NCI-H526 treated with DMSO at 0.1 percent for 48 hours (cell line): ENCODE data around the gene FGD2.

Source experiments
- DNase-seq: peaks from one replicate; lab custom pipeline; 2025; lab: John Stamatoyannopoulos, UW

Gene FGD2, protein sequence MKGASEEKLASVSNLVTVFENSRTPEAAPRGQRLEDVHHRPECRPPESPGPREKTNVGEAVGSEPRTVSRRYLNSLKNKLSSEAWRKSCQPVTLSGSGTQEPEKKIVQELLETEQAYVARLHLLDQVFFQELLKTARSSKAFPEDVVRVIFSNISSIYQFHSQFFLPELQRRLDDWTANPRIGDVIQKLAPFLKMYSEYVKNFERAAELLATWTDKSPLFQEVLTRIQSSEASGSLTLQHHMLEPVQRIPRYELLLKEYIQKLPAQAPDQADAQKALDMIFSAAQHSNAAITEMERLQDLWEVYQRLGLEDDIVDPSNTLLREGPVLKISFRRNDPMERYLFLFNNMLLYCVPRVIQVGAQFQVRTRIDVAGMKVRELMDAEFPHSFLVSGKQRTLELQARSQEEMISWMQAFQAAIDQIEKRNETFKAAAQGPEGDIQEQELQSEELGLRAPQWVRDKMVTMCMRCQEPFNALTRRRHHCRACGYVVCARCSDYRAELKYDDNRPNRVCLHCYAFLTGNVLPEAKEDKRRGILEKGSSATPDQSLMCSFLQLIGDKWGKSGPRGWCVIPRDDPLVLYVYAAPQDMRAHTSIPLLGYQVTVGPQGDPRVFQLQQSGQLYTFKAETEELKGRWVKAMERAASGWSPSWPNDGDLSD

DNA sequence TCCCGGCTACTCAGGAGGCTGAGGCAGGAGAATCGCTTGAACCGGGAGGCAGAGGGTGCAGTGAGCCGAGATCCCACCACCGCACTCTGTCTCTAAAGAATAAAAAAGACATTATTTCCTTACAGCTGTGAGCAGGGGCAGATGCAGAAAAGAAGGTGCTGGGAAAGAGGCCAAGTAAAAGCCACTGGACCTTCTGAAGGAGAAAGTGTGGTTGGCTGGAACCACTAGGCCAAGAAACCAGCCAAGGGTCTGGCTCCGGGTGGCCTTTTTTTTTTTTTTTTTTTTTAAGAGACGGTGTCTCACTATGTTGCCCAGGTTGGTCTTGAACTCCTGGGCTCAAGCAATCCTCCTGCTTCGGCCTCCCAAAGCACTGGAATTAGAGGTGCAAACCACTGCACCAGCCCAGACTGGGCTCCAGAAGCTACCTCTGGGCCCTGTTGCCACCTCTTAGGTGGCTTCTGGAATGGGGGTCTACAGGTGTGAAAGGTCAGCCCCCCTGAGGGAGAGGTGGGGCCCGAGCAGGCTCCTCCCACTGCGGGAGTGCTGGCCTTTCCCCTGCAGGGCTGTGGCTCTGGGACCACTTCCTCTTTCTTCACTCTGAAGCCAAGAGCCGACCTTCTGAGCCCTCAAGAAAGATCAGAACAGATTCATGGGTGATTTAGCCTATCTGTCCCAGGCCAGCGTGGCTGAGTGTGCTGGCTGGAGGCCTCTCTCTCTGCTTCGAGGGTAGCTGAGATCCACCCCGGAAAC is at the start of gene FGD2:
TSS of gene FGD2 (plus strand) at position 595 of the 750 bp plus-strand sequence. CDS start 163 bp downstream, outside the sequence.
- no peak for DNase-seq

DNA sequence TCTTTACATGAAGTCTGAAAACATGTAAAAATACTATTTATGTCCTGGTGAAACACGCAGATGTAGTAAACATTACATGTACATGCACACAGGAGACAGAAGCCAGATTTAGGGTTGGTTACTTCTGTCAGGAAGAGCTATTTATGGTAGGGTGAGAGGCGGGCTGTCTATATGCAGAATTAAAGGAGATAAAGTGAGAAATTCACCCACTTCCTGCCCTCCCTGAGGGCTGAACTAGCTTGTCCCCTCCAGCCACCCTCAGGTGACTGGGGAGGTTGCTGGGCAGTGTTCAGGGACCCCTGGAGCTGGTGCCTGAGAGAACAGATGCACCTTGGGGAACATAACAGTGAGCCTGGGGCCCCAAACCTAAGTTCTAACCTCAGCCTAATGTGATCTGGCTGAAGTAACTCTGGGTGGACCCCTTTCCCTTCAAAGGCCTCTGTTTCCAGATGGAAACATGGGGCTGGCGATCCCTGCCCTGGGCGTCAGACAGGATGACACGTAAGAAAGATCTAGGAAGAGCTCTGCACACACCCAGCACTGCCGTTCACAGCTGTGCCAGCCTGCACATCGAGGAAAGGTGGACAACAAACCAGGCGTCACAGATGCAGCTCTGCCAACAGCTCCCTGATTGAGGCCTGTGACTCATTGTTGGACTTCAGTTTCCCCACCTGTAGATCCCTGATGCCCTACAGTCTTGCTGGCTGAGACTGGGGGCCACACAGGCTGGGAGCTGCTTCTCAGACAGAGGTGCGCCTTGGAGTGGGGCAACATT is 49.6 kb upstream of the FGD2 start:
- DNase-seq, result no peak

DNA sequence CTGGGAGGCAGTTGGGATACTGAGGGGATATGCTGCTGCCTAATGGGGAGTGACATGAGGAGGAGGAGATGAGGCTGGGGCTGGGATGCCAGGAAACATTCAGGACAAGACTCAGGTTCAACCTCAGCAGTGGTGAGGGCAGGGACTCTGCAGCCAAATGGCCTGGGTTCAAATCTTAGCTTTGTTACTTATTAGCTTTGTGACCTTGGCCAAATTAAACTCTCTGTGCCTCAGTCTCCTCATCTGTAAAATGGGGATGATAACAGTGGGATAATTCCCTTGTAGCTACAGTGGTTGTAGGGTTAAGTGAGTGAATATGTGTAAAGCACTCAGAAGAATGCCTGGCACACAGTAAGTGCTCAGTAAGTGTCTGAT is 49.0 kb upstream of the FGD2 start:
- DNase-seq, result no peak

DNA sequence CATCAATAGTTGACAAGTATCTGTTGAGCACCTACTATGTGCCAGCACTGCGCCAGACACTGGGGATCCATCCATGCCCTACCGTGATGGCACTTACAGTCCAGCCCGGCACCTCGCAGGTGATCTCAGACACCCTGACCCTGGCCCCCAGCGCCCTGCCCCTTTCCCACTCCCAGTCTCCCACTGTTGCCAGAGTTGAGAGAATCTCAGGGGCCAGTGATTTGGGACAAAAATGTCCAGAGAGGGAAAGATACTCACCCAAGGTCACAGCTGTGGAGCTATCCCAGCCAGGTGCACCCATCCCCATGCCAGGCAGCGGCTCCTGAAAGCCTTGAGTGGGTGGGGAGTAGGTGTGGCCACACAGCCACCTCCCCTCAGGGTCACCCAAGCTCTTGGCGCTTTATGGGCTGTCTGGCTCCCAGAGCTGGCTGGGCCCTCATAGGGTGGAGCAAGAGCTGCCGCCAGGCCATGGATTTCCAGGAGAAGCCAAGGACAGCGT is 47.6 kb upstream of the FGD2 start:
- no peak for DNase-seq

DNA sequence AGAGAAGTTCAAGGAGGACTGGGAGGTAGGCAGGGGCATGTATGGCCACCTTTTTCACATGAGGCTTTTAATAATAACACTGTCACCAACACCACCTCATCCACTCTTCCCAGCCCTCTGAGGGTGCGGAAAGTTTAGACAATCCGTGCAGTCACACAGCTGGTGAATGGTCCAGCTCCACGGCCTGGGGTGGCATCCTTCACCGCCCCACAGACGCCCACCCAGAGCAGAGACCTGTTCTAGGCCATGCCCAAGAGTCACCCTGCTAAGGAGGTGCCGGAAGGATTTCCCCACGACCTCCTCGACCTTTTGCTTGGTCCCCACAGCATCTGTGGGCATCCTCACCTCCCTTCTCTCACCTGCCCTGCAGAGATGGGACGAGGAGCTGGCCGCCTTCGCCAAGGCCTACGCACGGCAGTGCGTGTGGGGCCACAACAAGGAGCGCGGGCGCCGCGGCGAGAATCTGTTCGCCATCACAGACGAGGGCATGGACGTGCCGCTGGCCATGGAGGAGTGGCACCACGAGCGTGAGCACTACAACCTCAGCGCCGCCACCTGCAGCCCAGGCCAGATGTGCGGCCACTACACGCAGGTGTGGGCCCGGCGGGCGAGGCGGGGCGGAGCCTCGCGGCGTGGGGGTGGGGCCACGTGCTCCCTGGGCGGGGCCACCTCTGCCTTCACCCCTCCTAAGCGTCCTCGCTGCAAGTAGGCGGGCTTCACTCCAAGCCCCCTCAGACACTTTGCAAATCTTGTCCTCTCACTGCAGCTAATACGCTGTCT is 46.5 kb upstream of the FGD2 start:
- no peak for DNase-seq

DNA sequence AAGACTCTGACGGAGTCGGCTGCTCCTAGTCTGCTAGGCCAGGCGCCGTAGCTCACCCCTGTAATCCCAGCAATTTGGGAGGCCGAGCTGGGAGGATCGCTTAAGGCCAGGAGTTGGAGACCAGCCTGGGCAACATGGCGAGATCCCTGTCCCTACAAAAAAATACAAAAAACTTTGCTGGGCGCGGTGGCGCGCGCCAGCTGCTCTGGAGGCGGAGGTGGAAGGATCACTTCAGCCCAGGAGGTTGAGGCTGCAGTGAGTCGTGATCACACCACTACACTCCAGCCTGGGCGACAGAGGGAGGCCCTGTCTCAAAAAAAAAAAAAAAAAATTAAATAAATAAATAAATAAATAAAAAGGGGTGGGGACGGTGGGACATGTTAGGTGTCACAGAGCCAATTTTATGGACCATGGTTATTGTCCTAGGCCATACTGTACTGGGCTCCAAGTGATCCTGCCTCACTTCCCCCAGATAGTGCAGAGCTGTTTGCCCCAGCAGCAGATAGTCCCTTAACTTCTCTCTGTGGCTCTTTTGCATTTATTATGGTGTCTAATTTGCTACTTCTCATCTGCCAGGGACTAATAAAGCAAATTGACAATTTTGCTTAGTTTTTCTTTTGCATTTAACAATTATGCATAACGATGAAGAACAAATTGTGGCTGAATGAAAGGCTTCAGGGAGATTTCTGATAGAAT is 45.8 kb upstream of the FGD2 start:
- no peak for DNase-seq

DNA sequence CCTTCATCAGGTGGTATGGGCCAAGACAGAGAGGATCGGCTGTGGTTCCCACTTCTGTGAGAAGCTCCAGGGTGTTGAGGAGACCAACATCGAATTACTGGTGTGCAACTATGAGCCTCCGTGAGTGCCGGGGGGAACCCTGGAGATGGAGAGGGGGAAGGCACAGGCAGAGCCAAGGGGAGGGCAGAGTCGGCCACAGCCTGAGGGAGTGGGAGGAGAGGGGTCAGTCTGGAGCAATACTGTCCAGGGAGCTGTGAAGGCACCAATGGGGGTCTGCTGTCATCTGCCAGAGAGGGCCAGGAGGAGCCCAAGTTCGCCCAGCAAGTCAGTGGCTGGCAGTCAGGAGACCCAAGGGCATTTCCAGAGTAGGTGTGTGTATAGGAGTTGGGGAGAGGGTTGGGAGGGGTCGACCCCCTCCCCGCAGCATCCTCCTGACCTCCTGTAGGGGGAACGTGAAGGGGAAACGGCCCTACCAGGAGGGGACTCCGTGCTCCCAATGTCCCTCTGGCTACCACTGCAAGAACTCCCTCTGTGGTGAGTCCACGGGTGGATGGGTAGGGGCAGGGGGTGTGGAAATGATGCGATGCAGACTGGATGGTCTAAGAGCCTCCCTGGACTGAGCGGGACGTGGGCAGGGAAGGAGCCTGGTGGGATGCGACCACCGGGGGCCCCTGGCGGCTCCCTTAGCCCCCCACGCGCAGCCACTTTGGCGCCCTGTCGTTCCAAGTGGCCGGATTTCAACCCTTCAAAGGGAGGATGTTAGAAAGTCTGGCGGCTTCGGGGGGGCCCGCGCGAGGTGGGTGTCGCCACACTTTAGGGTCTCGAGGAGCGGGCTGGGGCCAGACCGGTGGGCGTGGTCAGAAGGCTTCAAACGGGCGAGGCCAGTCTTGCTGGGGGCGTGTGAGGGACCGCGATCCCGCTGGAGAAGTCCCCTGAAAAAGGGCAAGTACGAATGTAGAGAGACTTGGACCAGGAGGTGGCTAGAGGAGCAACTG is 43.7 kb upstream of the FGD2 start:
- DNase-seq, result no peak

DNA sequence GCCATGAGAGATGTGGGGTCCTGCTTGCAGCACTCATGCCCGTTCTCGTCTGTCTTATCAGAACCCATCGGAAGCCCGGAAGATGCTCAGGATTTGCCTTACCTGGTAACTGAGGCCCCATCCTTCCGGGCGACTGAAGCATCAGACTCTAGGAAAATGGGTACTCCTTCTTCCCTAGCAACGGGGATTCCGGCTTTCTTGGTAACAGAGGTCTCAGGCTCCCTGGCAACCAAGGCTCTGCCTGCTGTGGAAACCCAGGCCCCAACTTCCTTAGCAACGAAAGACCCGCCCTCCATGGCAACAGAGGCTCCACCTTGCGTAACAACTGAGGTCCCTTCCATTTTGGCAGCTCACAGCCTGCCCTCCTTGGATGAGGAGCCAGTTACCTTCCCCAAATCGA is 42.6 kb upstream of the FGD2 start:
- DNase-seq, result no peak

DNA sequence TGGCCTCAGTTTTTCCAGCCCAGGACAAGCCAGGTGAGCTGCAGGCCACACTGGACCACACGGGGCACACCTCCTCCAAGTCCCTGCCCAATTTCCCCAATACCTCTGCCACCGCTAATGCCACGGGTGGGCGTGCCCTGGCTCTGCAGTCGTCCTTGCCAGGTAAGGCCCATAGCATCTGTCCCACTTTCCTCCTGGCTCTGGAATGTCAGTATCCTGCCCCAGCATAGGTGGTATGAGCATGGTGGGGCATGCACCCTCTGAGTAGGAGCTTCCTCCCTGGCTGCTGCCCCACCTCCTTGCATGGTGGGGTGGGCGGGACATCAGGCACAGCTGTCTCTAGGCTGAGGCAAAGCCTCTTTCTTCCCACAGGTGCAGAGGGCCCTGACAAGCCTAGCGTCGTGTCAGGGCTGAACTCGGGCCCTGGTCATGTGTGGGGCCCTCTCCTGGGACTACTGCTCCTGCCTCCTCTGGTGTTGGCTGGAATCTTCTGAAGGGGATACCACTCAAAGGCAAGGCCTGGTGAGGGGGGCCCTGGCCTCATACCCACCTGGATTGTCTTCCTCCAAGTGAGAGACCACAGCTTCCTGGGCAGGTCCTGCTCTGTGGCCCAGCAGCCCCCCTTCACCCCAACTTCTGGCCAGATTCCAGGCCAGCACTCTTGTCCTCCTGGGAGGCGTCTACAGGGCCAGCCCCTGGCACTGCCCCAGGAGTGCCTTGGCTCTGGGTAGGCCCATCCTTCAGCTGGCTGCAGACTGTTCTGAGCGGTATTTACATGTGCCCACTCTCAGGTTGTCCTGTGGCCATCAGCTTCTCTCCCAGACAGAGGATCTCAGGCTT is 41.8 kb upstream of the FGD2 start:
- no peak for DNase-seq

DNA sequence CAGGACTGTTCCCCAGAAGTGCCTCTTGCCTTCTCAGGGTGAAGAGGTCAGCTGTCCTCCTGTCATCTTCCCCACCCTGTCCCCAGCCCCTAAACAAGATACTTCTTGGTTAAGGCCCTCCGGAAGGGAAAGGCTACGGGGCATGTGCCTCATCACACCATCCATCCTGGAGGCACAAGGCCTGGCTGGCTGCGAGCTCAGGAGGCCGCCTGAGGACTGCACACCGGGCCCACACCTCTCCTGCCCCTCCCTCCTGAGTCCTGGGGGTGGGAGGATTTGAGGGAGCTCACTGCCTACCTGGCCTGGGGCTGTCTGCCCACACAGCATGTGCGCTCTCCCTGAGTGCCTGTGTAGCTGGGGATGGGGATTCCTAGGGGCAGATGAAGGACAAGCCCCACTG is 41.1 kb upstream of the FGD2 start:
- DNase-seq, result no peak

DNA sequence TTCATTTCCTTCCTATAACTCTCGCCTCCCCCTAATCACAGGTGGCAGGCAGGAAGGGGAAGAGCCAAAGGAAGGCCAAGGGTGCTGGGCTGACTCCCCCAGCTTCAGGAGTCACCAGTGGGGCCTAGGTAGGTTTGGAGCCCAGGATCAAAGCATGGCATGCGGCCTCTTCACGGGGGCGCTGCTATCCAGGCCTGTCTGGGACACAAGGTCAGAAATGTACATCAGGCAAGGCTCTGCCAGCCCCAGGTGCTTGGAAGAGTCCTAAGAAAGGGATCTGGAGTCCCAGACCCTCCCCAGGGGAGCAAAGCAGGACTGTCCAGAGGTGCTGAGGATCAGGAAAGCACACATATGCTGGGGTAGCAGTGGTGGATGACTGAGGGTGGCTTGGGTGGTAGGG is 40.5 kb upstream of the FGD2 start:
- DNase-seq, result no peak

DNA sequence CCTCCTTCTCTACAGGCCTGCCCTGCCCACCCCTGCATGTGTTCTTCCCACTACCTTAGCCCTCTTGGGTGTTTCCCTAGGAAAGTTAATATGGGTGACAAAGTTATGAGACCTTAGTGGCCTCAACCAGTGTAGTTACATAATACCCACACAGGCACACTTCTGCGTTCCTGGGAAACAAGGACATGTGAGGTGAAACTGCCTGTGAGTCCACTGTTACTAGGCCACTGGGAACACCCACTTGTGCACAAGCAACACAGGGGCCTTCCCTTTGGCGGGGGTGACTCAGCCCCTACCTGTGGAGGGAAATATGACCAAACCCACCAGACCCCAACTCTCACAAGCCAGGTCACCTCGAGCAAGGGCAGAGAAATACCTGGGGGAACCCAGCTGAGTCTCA is 38.2 kb upstream of the FGD2 start:
- no peak for DNase-seq

DNA sequence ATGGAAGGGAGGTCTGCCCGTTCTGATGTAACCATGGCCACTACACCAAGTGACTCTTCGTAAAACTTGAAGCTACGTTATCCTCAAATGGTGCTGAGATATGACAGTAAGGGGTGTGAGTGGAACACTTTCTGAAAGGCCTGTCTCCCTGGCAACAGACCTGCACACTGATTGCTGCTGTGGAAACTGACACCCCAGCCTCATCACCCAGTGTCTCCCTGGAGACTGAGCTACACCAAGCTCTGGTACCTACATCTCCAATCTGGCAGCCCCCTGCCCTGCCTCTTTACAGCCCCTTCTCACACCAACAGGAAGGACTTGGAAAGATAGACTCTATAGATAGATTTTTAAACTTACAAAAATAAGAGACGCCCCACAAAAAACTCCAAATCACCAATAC is 37.7 kb upstream of the FGD2 start:
- DNase-seq, result no peak

DNA sequence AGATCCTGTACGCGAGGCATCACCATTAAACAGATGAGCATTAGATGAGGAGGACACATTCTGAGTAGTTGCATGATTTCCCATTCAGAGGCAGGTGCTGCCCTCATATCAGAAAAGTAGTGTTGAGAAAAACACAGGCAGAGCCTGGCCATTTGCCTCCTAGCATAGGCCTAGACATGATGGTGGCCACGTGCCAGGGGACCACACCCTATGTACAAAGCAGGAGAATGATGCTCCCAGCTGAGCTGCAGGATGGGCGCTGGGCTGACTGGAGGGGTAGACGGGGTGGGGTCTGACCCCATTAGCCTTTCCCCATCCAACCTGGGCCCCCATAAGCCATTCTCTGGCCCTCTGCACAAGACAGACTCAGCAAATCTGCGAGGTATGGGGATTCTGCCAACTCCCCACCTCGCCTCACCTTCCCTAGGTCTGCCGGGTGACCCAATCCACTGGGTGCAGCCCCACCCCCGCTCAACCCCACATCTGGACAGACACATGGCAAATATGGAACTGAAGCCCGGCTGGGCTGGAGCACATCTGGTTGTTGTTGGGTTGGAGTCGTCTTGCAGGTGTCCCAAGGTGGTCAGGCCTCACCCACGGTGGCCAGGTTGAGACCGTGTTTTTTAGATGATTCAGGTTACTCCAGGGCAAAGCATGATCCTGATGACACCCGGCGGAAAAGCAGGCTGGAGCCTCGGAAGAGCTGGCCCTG is 37.0 kb upstream of the FGD2 start:
- DNase-seq, result no peak

DNA sequence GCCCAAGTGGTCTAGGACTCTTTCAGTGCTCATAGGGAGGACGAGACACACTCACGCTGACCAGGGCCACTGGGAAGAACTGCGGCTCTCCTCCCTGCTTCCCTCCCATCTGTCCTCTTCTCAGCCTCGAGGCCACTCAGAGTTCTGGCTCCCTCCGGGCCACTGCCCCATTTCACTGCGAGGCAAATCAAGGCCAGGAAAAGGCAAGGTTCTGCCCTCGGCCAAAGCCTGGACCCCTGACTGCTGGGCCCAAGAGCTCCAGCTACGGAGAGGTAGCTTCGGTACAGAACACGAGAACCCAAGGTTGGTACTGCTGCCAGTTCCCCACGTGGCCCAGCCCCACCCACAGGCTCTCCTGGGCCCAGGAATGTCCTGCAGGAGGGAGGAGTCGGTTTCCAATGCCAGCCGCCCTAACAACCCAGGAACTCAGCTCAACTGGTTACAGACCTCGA is 36.2 kb upstream of the FGD2 start:
- no peak for DNase-seq

DNA sequence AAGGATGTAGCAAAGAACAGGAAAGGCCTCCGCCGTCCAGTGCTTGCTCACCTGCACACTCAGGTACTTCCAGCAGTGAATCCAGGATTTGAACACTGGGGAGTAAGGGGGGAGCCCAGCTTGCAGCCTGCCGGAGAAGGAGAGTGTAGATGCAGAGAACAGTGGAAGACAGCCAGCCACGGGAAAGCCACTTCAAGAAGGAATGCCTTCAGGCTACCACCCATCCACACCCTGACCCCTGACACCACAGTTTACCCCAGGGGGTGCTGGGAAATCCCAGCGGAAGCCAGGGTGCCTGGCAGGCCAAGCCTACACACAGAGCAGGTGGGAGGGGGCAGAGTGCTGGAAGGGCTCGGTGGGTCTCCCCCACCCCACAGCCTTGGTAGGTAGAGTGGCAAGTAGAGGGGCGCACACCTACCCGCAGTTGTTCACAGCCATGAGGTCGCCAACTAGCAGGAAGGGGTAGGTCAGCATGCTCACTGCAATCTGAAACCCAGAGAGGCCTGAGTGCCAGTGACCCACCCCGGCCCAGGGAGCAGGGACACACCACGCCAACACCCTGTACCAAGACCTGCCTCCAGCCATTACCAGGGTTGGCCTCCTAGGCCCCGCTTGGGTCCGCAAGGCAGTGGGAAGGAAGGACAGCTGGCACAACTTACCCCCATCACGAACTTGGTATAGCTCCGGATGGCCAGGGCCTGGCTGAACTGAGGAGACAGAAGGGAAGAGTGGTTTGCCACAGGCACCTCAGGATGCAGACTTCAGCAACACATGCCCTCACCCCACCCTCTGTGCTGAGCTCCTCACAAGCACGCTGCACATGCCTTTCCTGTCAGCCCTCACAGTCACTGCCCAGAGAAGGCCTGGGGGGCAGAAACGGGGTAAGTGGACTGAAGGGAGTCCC is 35.2 kb upstream of the FGD2 start:
- DNase-seq, result no peak
